KBM-7 (cell line): Measurements from ENCODE around the gene AMDHD1.
A peak's percentile ranks its signal among the peaks of the same experiment; 100 is the strongest.

Source experiments
- DNase-seq: peaks from one replicate; pipeline ENCODE4 v3.0.0-alpha.2; 2015
- in situ Hi-C: fragments of 300-500 bp; cut with MboI; formaldehyde crosslinking; loops from 2 replicates; pipeline ENCODE4 v1.14.3; 2020; ENCODE audit warnings: low sequenced_read_pairs, low pct_unique_long_range_greater_than_20kb, mixed read lengths

Gene AMDHD1

GRCh38 chr12:95989504-95990123, 46.5 kb downstream of the AMDHD1 start:
- in situ Hi-C loops: no loop called here

GRCh38 chr12:95990136-95990535, 47.0 kb downstream of the AMDHD1 start:
- in situ Hi-C loops: no loop called here
- no peak for DNase-seq

More at GRCh38 chr12:95989504-95990123, 46.5 kb downstream of the AMDHD1 start:
- peak; percentile 15 for DNase-seq

GRCh38 chr12:95993907-95994306, 50.8 kb downstream of the AMDHD1 start:
- in situ Hi-C loops: no loop called here
- no peak for DNase-seq

GRCh38 chr12:95994476-95994875, 51.3 kb downstream of the AMDHD1 start:
- no peak for DNase-seq
- in situ Hi-C loops: no loop called here

- in situ Hi-C loops: no loop called here
- DNase-seq: no peak
These were observed 52.3 kb downstream of the AMDHD1 start for GRCh38 chr12:95995238-95996031.

- in situ Hi-C loops: no loop called here
- peak; percentile 31 for DNase-seq
These were observed 53.0 kb downstream of the AMDHD1 start, which contains the start of gene HAL for GRCh38 chr12:95996034-95996658. TSS of gene HAL (minus strand) at chr12:95996344. CDS start at chr12:95995910, 434 bp downstream.

GRCh38 chr12:95997276-95997675, 54.1 kb downstream of the AMDHD1 start:
- in situ Hi-C loops: no loop called here
- DNase-seq: no peak

- DNase-seq: no peak
- in situ Hi-C loops: no loop called here
These were observed 54.9 kb downstream of the AMDHD1 start for GRCh38 chr12:95997911-95998510.

- peak; percentile 80 for DNase-seq
- in situ Hi-C loops: no loop called here
These were observed 55.6 kb downstream of the AMDHD1 start for GRCh38 chr12:95998611-95999286.

GRCh38 chr12:95999484-95999883, 56.4 kb downstream of the AMDHD1 start:
- in situ Hi-C loops: no loop called here
- DNase-seq: no peak

- no peak for DNase-seq
- in situ Hi-C loops: no loop called here
These were observed 57.7 kb downstream of the AMDHD1 start for GRCh38 chr12:96000858-96001257.

GRCh38 chr12:96006727-96007126, 63.6 kb downstream of the AMDHD1 start:
- in situ Hi-C loops: no loop called here
- DNase-seq: no peak

- DNase-seq: no peak
- in situ Hi-C loops: no loop called here
These were observed 64.6 kb downstream of the AMDHD1 start for GRCh38 chr12:96007729-96008128.

- in situ Hi-C loops: no loop called here
- DNase-seq: no peak
These were observed 71.9 kb downstream of the AMDHD1 start for GRCh38 chr12:96014943-96015599.

GRCh38 chr12:96015672-96016071, 72.5 kb downstream of the AMDHD1 start:
- in situ Hi-C loops: no loop called here
- peak; percentile 28 for DNase-seq
